ACC112 (cell line): Measurements from ENCODE around the gene SQOR.

Experiments used
- H2AFZ ChIP-seq: fragments of 200-600 bp; sonication (generic); one replicate; pipeline ENCODE4 v1.6.0; 2017; ENCODE audit warnings: antibody characterized with exemption, low read length; ENCODE audit not compliant: unreplicated experiment
- H3K27ac ChIP-seq: fragments of 200-600 bp; sonication (generic); 2 replicates; pipeline ENCODE4 v1.5.1; 2014; ENCODE audit warnings: low read depth, mild to moderate bottlenecking, antibody characterized with exemption, low read length, moderate library complexity
- H3K27me3 ChIP-seq: fragments of 200-600 bp; sonication (generic); 2 replicates; pipeline ENCODE4 v1.6.1; 2014; ENCODE audit warnings: mild to moderate bottlenecking, antibody characterized with exemption, low read length, moderate library complexity, mixed read lengths; ENCODE audit not compliant: insufficient read depth
- H3K36me3 ChIP-seq: fragments of 200-600 bp; sonication (generic); 2 replicates; pipeline ENCODE4 v1.6.1; 2016; ENCODE audit warnings: mild to moderate bottlenecking, antibody characterized with exemption, low read length, moderate library complexity, mixed read lengths; ENCODE audit not compliant: insufficient read depth
- H3K4me1 ChIP-seq: fragments of 200-600 bp; sonication (generic); one replicate; pipeline ENCODE4 v1.6.1; 2016; ENCODE audit warnings: low read length, mixed read lengths; ENCODE audit not compliant: insufficient read depth, unreplicated experiment, control insufficient read depth
- H3K4me3 ChIP-seq: fragments of 200-600 bp; sonication (generic); 2 replicates; pipeline ENCODE4 v1.5.1; 2014; ENCODE audit warnings: mild to moderate bottlenecking, low read depth, low read length
- H3K79me2 ChIP-seq: fragments of 200-600 bp; sonication (generic); one replicate; pipeline ENCODE4 v1.6.0; 2016; ENCODE audit warnings: low read length; ENCODE audit not compliant: control insufficient read depth, unreplicated experiment, insufficient read depth

The SQOR gene

GRCh38 chr15:45732662-45733061, 97.8 kb downstream of the SQOR start:
- H3K4me1 ChIP-seq = no peaks in the 10 kb centered on the region
- H2AFZ ChIP-seq = no peak overlapping the region
- peaks cover 51% of the 10 kb centered on the region for H3K27me3 ChIP-seq
- no peaks in the 10 kb centered on the region for H3K36me3 ChIP-seq
- H3K27ac ChIP-seq = no peak overlapping the region
- H3K4me3 ChIP-seq = no peak overlapping the region
- H3K79me2 ChIP-seq = no peaks in the 10 kb centered on the region

DNA sequence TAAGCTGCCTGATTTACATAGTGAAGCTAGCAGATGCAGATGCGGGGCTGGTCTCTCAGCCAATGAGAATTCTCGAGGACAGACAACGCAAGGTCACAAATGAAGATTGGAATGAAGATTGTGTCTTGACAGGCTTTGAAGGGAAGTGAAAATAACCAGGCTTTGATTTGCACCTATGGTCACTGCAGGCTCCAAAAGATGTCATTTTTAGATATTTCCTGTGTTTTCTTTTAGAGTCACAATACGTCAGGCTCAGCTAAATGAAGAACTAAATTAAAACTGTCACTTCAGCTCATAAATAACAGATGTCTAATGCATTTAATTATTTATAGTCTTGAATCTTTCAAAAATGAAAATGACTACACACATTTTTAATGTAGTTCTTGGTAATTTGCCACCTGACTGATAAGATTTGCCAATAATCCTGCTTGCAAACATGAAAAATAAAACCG, 99.5 kb downstream of the SQOR start:
- H3K4me1 ChIP-seq = no peaks in the 10 kb centered on the region
- H3K4me3 ChIP-seq = no peak overlapping the region
- H3K27ac ChIP-seq = no peak overlapping the region
- no peak overlapping the region for H2AFZ ChIP-seq
- H3K79me2 ChIP-seq = no peaks in the 10 kb centered on the region
- H3K27me3 ChIP-seq = peaks cover 60% of the 10 kb centered on the region
- H3K36me3 ChIP-seq = no peaks in the 10 kb centered on the region
